ENCODE results near the gene TMC8.
A peak's percentile ranks its signal among the peaks of the same experiment; 100 is the strongest.
"Not testable (repeated sequence)": the region's sequence is repeated elsewhere in the genome, so short reads cannot be mapped to it uniquely, and the experiment has no call there.

TMC8 gene

GRCh38 chr17:78137392-78138203 is 7.0 kb downstream of the TMC8 start:
- Histone ChIP-seq H2BK12ac (ENCODE audit: low read length in 2 of 2) (no peak overlapping the region), H2AK5ac (ENCODE audit: low read length, severe bottlenecking) (no peak overlapping the region), H3K9me3 (ENCODE audit: control insufficient read depth, low read length) (no peaks in the 10 kb centered on the region), H3K79me1 (replicated peaks; ENCODE audit: low read length, poor library complexity, severe bottlenecking) (no peaks in the 10 kb centered on the region), H3K4ac (ENCODE audit: low read depth in 1 of 2, low read length in 2 of 2) (no peak overlapping the region), H3K36me3 (ENCODE audit: control insufficient read depth in 1 of 2, insufficient read depth in 2 of 2, low read depth in 1 of 2, low read length in 2 of 2) (no peaks in the 10 kb centered on the region), H2BK15ac (ENCODE audit: low read depth, poor library complexity, severe bottlenecking) (no peak overlapping the region), H2BK5ac (ENCODE audit: low read depth, low read length, poor library complexity, severe bottlenecking) (no peak overlapping the region), H3K14ac (ENCODE audit: low read length in 2 of 2) (no peak overlapping the region), H3K27me3 (ENCODE audit: control insufficient read depth in 1 of 2, insufficient read depth in 1 of 2, low read length in 2 of 2) (peaks cover 3 to 51% of the 10 kb centered on the region in 2 experiments), H3K4me3 (ENCODE audit: insufficient read depth in 1 of 2, low read depth in 1 of 2, low read length in 2 of 2) (no peak overlapping the region), H3K18ac (ENCODE audit: low read depth in 1 of 2, low read length in 2 of 2) (no peak overlapping the region), H3K4me1 (ENCODE audit: control insufficient read depth, insufficient read depth, low read depth, low read length) (peaks cover 24% of the 10 kb centered on the region), H2BK120ac (ENCODE audit: low read depth, low read length) (no peak overlapping the region), H2AFZ (ENCODE audit: low read depth, low read length) (no peak overlapping the region), H3K27ac (ENCODE audit: low read length, poor library complexity, severe bottlenecking) (no peak overlapping the region), H3K9ac (ENCODE audit: low read length) (no peak overlapping the region), H3K23ac (ENCODE audit: low read length in 2 of 2) (no peak overlapping the region), H4K91ac (ENCODE audit: low read length) (peak overlapping the region; percentile 19), H3K4me2 (ENCODE audit: low read length, poor library complexity, severe bottlenecking) (no peak overlapping the region), H4K8ac (ENCODE audit: low read length) (no peak overlapping the region)
- 84% methylated on average over 26 of the region's 26 CpGs for WGBS
- no peak for DNase-seq

- H2BK5ac ChIP-seq (ENCODE audit: low read depth, low read length, poor library complexity, severe bottlenecking), result no peak overlapping the region
- no peak overlapping the region for H3K27ac ChIP-seq (ENCODE audit: low read length, poor library complexity, severe bottlenecking)
- no peak overlapping the region for H3K9ac ChIP-seq (ENCODE audit: low read length)
- H3K23ac ChIP-seq (ENCODE audit: low read length in 2 of 2), result no peak overlapping the region
- no peak for DNase-seq
- peaks cover 0 to 43% of the 10 kb centered on the region in 2 experiments for H3K27me3 ChIP-seq (ENCODE audit: control insufficient read depth in 1 of 2, insufficient read depth in 1 of 2, low read length in 2 of 2)
- no peak overlapping the region for H2BK120ac ChIP-seq (ENCODE audit: low read depth, low read length)
- no peak overlapping the region for H3K14ac ChIP-seq (ENCODE audit: low read length in 2 of 2)
- no peak overlapping the region for H2AFZ ChIP-seq (ENCODE audit: low read depth, low read length)
- no peaks in the 10 kb centered on the region for H3K36me3 ChIP-seq (ENCODE audit: control insufficient read depth in 1 of 2, insufficient read depth in 2 of 2, low read depth in 1 of 2, low read length in 2 of 2)
- 86% methylated on average over 15 of the region's 17 CpGs for WGBS
- H3K4ac ChIP-seq (ENCODE audit: low read depth in 1 of 2, low read length in 2 of 2), result no peak overlapping the region
- H3K4me3 ChIP-seq (ENCODE audit: insufficient read depth in 1 of 2, low read depth in 1 of 2, low read length in 2 of 2), result no peak overlapping the region
- no peaks in the 10 kb centered on the region for H3K9me3 ChIP-seq (ENCODE audit: control insufficient read depth, low read length)
- no peak overlapping the region for H2BK15ac ChIP-seq (ENCODE audit: low read depth, poor library complexity, severe bottlenecking)
- H2AK5ac ChIP-seq (ENCODE audit: low read length, severe bottlenecking), result no peak overlapping the region
- H3K4me2 ChIP-seq (ENCODE audit: low read length, poor library complexity, severe bottlenecking), result no peak overlapping the region
- H4K91ac ChIP-seq (ENCODE audit: low read length), result no peak overlapping the region
- peaks cover 26% of the 10 kb centered on the region for H3K4me1 ChIP-seq (ENCODE audit: control insufficient read depth, insufficient read depth, low read depth, low read length)
- H2BK12ac ChIP-seq (ENCODE audit: low read length in 2 of 2), result no peak overlapping the region
- no peak overlapping the region for H3K18ac ChIP-seq (ENCODE audit: low read depth in 1 of 2, low read length in 2 of 2)
- H3K79me1 ChIP-seq (replicated peaks; ENCODE audit: low read length, poor library complexity, severe bottlenecking), result no peaks in the 10 kb centered on the region
- no peak overlapping the region for H4K8ac ChIP-seq (ENCODE audit: low read length)
Measured at GRCh38 chr17:78138204-78139060, 7.9 kb downstream of the TMC8 start.

- WGBS, result 95% methylated on average over 12 of the region's 12 CpGs
- not testable (repeated sequence) for H4K8ac ChIP-seq (ENCODE audit: low read length); H3K4ac ChIP-seq (ENCODE audit: low read depth in 1 of 2, low read length in 2 of 2); H3K18ac ChIP-seq (ENCODE audit: low read depth in 1 of 2, low read length in 2 of 2); H3K36me3 ChIP-seq (ENCODE audit: control insufficient read depth in 1 of 2, insufficient read depth in 2 of 2, low read depth in 1 of 2, low read length in 2 of 2); H3K9ac ChIP-seq (ENCODE audit: low read length); H3K79me1 ChIP-seq (replicated peaks; ENCODE audit: low read length, poor library complexity, severe bottlenecking); H3K9me3 ChIP-seq (ENCODE audit: control insufficient read depth, low read length); H3K14ac ChIP-seq (ENCODE audit: low read length in 2 of 2); H3K4me2 ChIP-seq (ENCODE audit: low read length, poor library complexity, severe bottlenecking); H2BK12ac ChIP-seq (ENCODE audit: low read length in 2 of 2); H2AFZ ChIP-seq (ENCODE audit: low read depth, low read length); H3K27ac ChIP-seq (ENCODE audit: low read length, poor library complexity, severe bottlenecking); H2BK5ac ChIP-seq (ENCODE audit: low read depth, low read length, poor library complexity, severe bottlenecking); H2BK15ac ChIP-seq (ENCODE audit: low read depth, poor library complexity, severe bottlenecking); H4K91ac ChIP-seq (ENCODE audit: low read length); H3K4me3 ChIP-seq (ENCODE audit: insufficient read depth in 1 of 2, low read depth in 1 of 2, low read length in 2 of 2); H3K23ac ChIP-seq (ENCODE audit: low read length in 2 of 2); H2AK5ac ChIP-seq (ENCODE audit: low read length, severe bottlenecking); DNase-seq; H2BK120ac ChIP-seq (ENCODE audit: low read depth, low read length)
- Histone ChIP-seq H3K27me3 (ENCODE audit: control insufficient read depth in 1 of 2, insufficient read depth in 1 of 2, low read length in 2 of 2) (peaks cover 0 to 29% of the 10 kb centered on the region in 2 experiments), H3K4me1 (ENCODE audit: control insufficient read depth, insufficient read depth, low read depth, low read length) (peaks cover 34% of the 10 kb centered on the region)
Measured at GRCh38 chr17:78139861-78140168, 9.2 kb downstream of the TMC8 start.

Measured in mesenchymal stem cell (in vitro differentiated cells and primary cell).